Posterior cingulate gyrus (tissue), 11 donors: Measurements from ENCODE around the gene MB.

Experiments used
- DNase-seq, 10 donors: peaks; one replicate each; pipeline versions ENCODE4 v3.0.0 to v3.0.0-alpha.2; 2020 to 2021; ENCODE audit warnings: mixed read lengths in 3 of 10
- intact Hi-C: fragments of 100-400 bp; cut with DNase I; formaldehyde crosslinking; loops from one replicate; pipeline ENCODE4 v1.15.1; 2023

Gene MB

GRCh38 chr22:35619336-35620094 lies 2.4 kb upstream of the MB start:
- DNase-seq, result peak in 2 of 10 donors; percentile 21 to 27
- intact Hi-C loops, result no loop called here

- intact Hi-C loops, result no loop called here
- no peak for DNase-seq
These were observed 1.5 kb upstream of the MB start for GRCh38 chr22:35618427-35619223.

GRCh38 chr22:35616043-35616442 lies 1.1 kb downstream of the MB start:
- intact Hi-C loops, result no loop called here
- DNase-seq, result peak in 2 of 10 donors; percentile 16 to 35

- intact Hi-C loops, result no loop called here
- peak in 2 of 10 donors; percentile 37 to 65 for DNase-seq
These were observed 2.0 kb downstream of the MB start for GRCh38 chr22:35615156-35615555.

GRCh38 chr22:35614404-35614803 lies 2.7 kb downstream of the MB start:
- no peak for DNase-seq
- intact Hi-C loops, result no loop called here

- peak in 2 of 10 donors; percentile 39 to 40 for DNase-seq
- intact Hi-C loops, result no loop called here
These were observed 4.2 kb downstream of the MB start for GRCh38 chr22:35612903-35613302.

- intact Hi-C loops, result no loop called here
- DNase-seq, result peak in 2 of 10 donors; percentile 9 to 66
These were observed 5.1 kb downstream of the MB start for GRCh38 chr22:35611891-35612576.

GRCh38 chr22:35611200-35611890 lies 5.8 kb downstream of the MB start:
- peak in 2 of 10 donors; percentile 18 to 52 for DNase-seq
- intact Hi-C loops, result no loop called here

- intact Hi-C loops, result no loop called here
- peak in 2 of 10 donors; percentile 34 to 52 for DNase-seq
These were observed 6.4 kb downstream of the MB start for GRCh38 chr22:35610741-35611140.

GRCh38 chr22:35609761-35610160 lies 7.4 kb downstream of the MB start:
- intact Hi-C loops, result no loop called here
- DNase-seq, result no peak

GRCh38 chr22:35609261-35609660 lies 7.9 kb downstream of the MB start:
- intact Hi-C loops, result no loop called here
- peak in 2 of 10 donors; percentile 14 to 56 for DNase-seq

GRCh38 chr22:35608088-35608487 lies 9.0 kb downstream of the MB start:
- peak in 2 of 10 donors; percentile 26 to 39 for DNase-seq
- intact Hi-C loops, result no loop called here

GRCh38 chr22:35606916-35607315 lies 10.2 kb downstream of the MB start:
- intact Hi-C loops, result no loop called here
- DNase-seq, result peak in 2 of 10 donors; percentile 52 to 57

GRCh38 chr22:35605851-35606481 lies 11.2 kb downstream of the MB start:
- intact Hi-C loops, result no loop called here
- peak in 2 of 10 donors; percentile 62 to 83 for DNase-seq

GRCh38 chr22:35605369-35605680 lies 11.8 kb downstream of the MB start:
- intact Hi-C loops, result no loop called here
- DNase-seq, result no peak

- peak in 2 of 10 donors; percentile 30 to 69 for DNase-seq
- intact Hi-C loops, result no loop called here
These were observed 12.3 kb downstream of the MB start for GRCh38 chr22:35604621-35605368.

GRCh38 chr22:35601743-35602615 lies 15.2 kb downstream of the MB start:
- peak in 2 of 10 donors; percentile 30 to 38 for DNase-seq
- intact Hi-C loops, result no loop called here

GRCh38 chr22:35601013-35601580 lies 16.0 kb downstream of the MB start:
- intact Hi-C loops, result no loop called here
- DNase-seq, result no peak
